Panc1 (cell line): Measurements from ENCODE around the gene LRRC4. TPM values are rescaled to one million over a fixed set of nuclear protein-coding genes. Genes with fewer than 3 reads are reported as not detected.

Source experiments
- ATAC-seq: fragments of 200-7000 bp; cut with Tn5 transposase; 2 replicates; pipeline ENCODE4 v1.9.1; 2020; ENCODE audit warnings: mild to moderate bottlenecking, moderate library complexity
- BruUV-seq: library from RNA; stranded (reverse); fragments of 400-500 nt; replicated peaks from 2 replicates; lab custom pipeline; 2021; lab: Mats Ljungman, UMichigan
- CTCF ChIA-PET: fragments of 300-600 bp; sonication (Branson Sonifier 250); formaldehyde crosslinking; loops from one replicate; lab custom pipeline; 2022; ENCODE audit warnings: antibody characterized with exemption; lab: Charles Lee
- POLR2A ChIA-PET: fragments of 300-600 bp; sonication (Branson Sonifier 250); formaldehyde crosslinking; loops from one replicate; lab custom pipeline; 2022; ENCODE audit warnings: antibody characterized with exemption; lab: Charles Lee
- DNase-seq: peaks from one replicate; pipeline ENCODE4 v3.0.0-alpha.2; 2010; ENCODE audit warnings: low read depth, low spot score
- H3K27ac ChIP-seq: 2 replicates; pipeline ENCODE4 v1.5.1; 2011; ENCODE audit warnings: mild to moderate bottlenecking, low read length, inconsistent platforms
- H3K27me3 ChIP-seq: fragments of 200-500 bp; sonication (Bioruptor generic); 2 replicates; pipeline ENCODE4 v1.6.0; 2014; ENCODE audit warnings: low read length, inconsistent platforms; ENCODE audit not compliant: control insufficient read depth, insufficient read depth
- H3K36me3 ChIP-seq: fragments of 200-500 bp; sonication (Bioruptor generic); 2 replicates; pipeline ENCODE4 v1.5.1; 2014; ENCODE audit warnings: inconsistent platforms, mild to moderate bottlenecking, low read length, moderate library complexity; ENCODE audit not compliant: control insufficient read depth, insufficient read depth
- H3K4me1 ChIP-seq: 2 replicates; pipeline ENCODE4 v1.5.1; 2011; ENCODE audit warnings: inconsistent platforms, mild to moderate bottlenecking, low read length, moderate library complexity; ENCODE audit not compliant: control insufficient read depth, insufficient read depth
- H3K4me3 ChIP-seq, 2 experiments: 2 replicates each; pipeline ENCODE4 v1.5.1; 2011 to 2012; ENCODE audit warnings: low read depth in 2 of 2, low read length in 2 of 2, mild to moderate bottlenecking in 2 of 2, inconsistent platforms in 1 of 2, moderate library complexity in 1 of 2
- H3K9me3 ChIP-seq: fragments of 200-500 bp; sonication (Bioruptor generic); 2 replicates; pipeline ENCODE4 v1.5.1; 2014; ENCODE audit warnings: low read depth, mild to moderate bottlenecking, inconsistent platforms, low read length, moderate library complexity; ENCODE audit not compliant: control insufficient read depth, insufficient read depth
- POLR2AphosphoS5 ChIP-seq: IDR thresholded peaks from 2 replicates; pipeline ENCODE4 v1.6.1; 2012; ENCODE audit warnings: mild to moderate bottlenecking, low read depth, low read length, moderate library complexity
- SIN3A ChIP-seq: IDR thresholded peaks from 2 replicates; pipeline ENCODE4 v1.6.1; 2012; ENCODE audit warnings: low read depth, mild to moderate bottlenecking, low read length, moderate library complexity, borderline replicate concordance; ENCODE audit not compliant: insufficient read depth
- TCF7L2 ChIP-seq: IDR thresholded peaks from 2 replicates; pipeline ENCODE4 v1.6.1; 2011; ENCODE audit warnings: mild to moderate bottlenecking, low read depth, low read length, inconsistent platforms
- in situ Hi-C: cut with HindIII; loops from 2 replicates; pipeline ENCODE4 v1.10.0; 2016; ENCODE audit warnings: low sequenced_read_pairs, low pct_unique_long_range_greater_than_20kb
- intact Hi-C: fragments of 100-400 bp; cut with micrococcal nuclease; formaldehyde crosslinking; loops from one replicate; pipeline ENCODE4 v1.10.0; 2022; ENCODE audit not compliant: unreplicated experiment
- total RNA-seq: library from RNA; stranded (reverse); gene quantifications from one replicate; pipeline ENCODE4 v1.2.1, GENCODE V29; 2021; ENCODE audit not compliant: unreplicated experiment
- TF ChIP-seq, protein P1 (sequence below), 2 experiments: IDR thresholded peaks; 2 replicates each; pipeline ENCODE4 v1.6.1; 2011 to 2012; ENCODE audit warnings: low read depth in 2 of 2, control low read depth in 1 of 2, low read length in 1 of 2, mild to moderate bottlenecking in 1 of 2, moderate library complexity in 1 of 2; ENCODE audit not compliant: insufficient read depth in 1 of 2
- TF ChIP-seq, protein P2 (sequence below): fragments of 450-650 bp; IDR thresholded peaks from 2 replicates; pipeline ENCODE4 v1.5.1; 2017; ENCODE audit warnings: mild to moderate bottlenecking

The LRRC4 gene
- total RNA-seq, 1 experiment from 2014 or later: not detected

GRCh38 chr7:128017862-128018845 lies 13.1 kb downstream of the LRRC4 start:
- no peaks in the 10 kb centered on the region for H3K27me3 ChIP-seq
- no peaks in the 10 kb centered on the region for H3K4me1 ChIP-seq
- no peak for DNase-seq
- H3K27ac ChIP-seq: no peak overlapping the region
- H3K9me3 ChIP-seq: no peaks in the 10 kb centered on the region
- H3K36me3 ChIP-seq: no peaks in the 10 kb centered on the region
- H3K4me3 ChIP-seq: no peak overlapping the region
- BruUV-seq: no TSS peak
- ChIA-PET CTCF (no interaction called here), POLR2A (no interaction called here)
- ATAC-seq: no peak
- TF ChIP-seq, protein P1, sequence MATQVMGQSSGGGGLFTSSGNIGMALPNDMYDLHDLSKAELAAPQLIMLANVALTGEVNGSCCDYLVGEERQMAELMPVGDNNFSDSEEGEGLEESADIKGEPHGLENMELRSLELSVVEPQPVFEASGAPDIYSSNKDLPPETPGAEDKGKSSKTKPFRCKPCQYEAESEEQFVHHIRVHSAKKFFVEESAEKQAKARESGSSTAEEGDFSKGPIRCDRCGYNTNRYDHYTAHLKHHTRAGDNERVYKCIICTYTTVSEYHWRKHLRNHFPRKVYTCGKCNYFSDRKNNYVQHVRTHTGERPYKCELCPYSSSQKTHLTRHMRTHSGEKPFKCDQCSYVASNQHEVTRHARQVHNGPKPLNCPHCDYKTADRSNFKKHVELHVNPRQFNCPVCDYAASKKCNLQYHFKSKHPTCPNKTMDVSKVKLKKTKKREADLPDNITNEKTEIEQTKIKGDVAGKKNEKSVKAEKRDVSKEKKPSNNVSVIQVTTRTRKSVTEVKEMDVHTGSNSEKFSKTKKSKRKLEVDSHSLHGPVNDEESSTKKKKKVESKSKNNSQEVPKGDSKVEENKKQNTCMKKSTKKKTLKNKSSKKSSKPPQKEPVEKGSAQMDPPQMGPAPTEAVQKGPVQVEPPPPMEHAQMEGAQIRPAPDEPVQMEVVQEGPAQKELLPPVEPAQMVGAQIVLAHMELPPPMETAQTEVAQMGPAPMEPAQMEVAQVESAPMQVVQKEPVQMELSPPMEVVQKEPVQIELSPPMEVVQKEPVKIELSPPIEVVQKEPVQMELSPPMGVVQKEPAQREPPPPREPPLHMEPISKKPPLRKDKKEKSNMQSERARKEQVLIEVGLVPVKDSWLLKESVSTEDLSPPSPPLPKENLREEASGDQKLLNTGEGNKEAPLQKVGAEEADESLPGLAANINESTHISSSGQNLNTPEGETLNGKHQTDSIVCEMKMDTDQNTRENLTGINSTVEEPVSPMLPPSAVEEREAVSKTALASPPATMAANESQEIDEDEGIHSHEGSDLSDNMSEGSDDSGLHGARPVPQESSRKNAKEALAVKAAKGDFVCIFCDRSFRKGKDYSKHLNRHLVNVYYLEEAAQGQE (IDR thresholded peaks at IDR 0.05; ENCODE audit: insufficient read depth in 1 of 2, low read depth in 2 of 2, low read length in 1 of 2): no peak
- TF ChIP-seq POLR2AphosphoS5 (no peak), SIN3A (no peak)
- intact Hi-C loops: no loop called here
- in situ Hi-C loops: no loop called here

GRCh38 chr7:128017460-128017859 lies 13.8 kb downstream of the LRRC4 start:
- Histone ChIP-seq H3K4me1 (no peaks in the 10 kb centered on the region), H3K9me3 (no peaks in the 10 kb centered on the region), H3K27me3 (no peaks in the 10 kb centered on the region), H3K4me3 (no peak overlapping the region), H3K36me3 (no peaks in the 10 kb centered on the region), H3K27ac (no peak overlapping the region)
- no peak for ATAC-seq
- in situ Hi-C loops: no loop called here
- TF ChIP-seq, protein P1 (IDR thresholded peaks at IDR 0.05; ENCODE audit: insufficient read depth in 1 of 2, low read depth in 2 of 2, low read length in 1 of 2): no peak
- TF ChIP-seq POLR2AphosphoS5 (no peak), TCF7L2 (no peak), SIN3A (no peak)
- TF ChIP-seq, protein P2, sequence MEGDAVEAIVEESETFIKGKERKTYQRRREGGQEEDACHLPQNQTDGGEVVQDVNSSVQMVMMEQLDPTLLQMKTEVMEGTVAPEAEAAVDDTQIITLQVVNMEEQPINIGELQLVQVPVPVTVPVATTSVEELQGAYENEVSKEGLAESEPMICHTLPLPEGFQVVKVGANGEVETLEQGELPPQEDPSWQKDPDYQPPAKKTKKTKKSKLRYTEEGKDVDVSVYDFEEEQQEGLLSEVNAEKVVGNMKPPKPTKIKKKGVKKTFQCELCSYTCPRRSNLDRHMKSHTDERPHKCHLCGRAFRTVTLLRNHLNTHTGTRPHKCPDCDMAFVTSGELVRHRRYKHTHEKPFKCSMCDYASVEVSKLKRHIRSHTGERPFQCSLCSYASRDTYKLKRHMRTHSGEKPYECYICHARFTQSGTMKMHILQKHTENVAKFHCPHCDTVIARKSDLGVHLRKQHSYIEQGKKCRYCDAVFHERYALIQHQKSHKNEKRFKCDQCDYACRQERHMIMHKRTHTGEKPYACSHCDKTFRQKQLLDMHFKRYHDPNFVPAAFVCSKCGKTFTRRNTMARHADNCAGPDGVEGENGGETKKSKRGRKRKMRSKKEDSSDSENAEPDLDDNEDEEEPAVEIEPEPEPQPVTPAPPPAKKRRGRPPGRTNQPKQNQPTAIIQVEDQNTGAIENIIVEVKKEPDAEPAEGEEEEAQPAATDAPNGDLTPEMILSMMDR: no peak
- no peak for DNase-seq
- CTCF ChIA-PET: no interaction called here
- intact Hi-C loops: no loop called here
- no TSS peak for BruUV-seq
- POLR2A ChIA-PET: no interaction called here
